Measurements from ENCODE around the gene ABHD2. TPM values are rescaled to one million over a fixed set of nuclear protein-coding genes. Genes with fewer than 3 reads are reported as not detected.

ABHD2 gene
- total RNA-seq, 1 donor from 2014 or later = 48.8 TPM

- TF ChIP-seq CTCF (IDR thresholded peaks at IDR 0.05) = no peak
- Mint-ChIP-seq H3K27me3 (no peaks in the 10 kb centered on the region), H3K4me3 (no peak overlapping the region), H3K4me1 (no peaks in the 10 kb centered on the region), H3K9me3 (no peaks in the 10 kb centered on the region), H3K36me3 (ENCODE audit: low read depth) (peaks cover 21% of the 10 kb centered on the region), H3K27ac (no peak overlapping the region)
- POLR2A ChIA-PET = no interaction called here
- no peak for ATAC-seq (ENCODE audit: low read depth)
- CTCF ChIA-PET = no interaction called here
- DNase-seq = no peak
- intact Hi-C loops (cut with micrococcal nuclease) = no loop called here
Observed at GRCh38 chr15:89108835-89109234, 20.6 kb downstream of the ABHD2 start.

- POLR2A ChIA-PET = no interaction called here
- no peak overlapping the region for H3K27ac Mint-ChIP-seq
Observed at GRCh38 chr15:89109238-89109637, 21.0 kb downstream of the ABHD2 start.

GRCh38 chr15:89110060-89110459 is 21.8 kb downstream of the ABHD2 start:
- Mint-ChIP-seq H3K27ac (no peak overlapping the region), H3K9me3 (no peaks in the 10 kb centered on the region), H3K4me3 (no peak overlapping the region), H3K36me3 (ENCODE audit: low read depth) (peaks cover 18% of the 10 kb centered on the region), H3K4me1 (no peaks in the 10 kb centered on the region), H3K27me3 (no peaks in the 10 kb centered on the region)
- ATAC-seq (ENCODE audit: low read depth) (no peak), DNase-seq (no peak)
- ChIA-PET CTCF (no interaction called here), POLR2A (no interaction called here)
- TF ChIP-seq CTCF (IDR thresholded peaks at IDR 0.05) = no peak
- intact Hi-C loops (cut with micrococcal nuclease) = no loop called here

More at GRCh38 chr15:89109238-89109637, 21.0 kb downstream of the ABHD2 start:
- Mint-ChIP-seq H3K27me3 (no peaks in the 10 kb centered on the region), H3K4me1 (no peaks in the 10 kb centered on the region), H3K4me3 (no peak overlapping the region), H3K36me3 (ENCODE audit: low read depth) (peaks cover 22% of the 10 kb centered on the region), H3K9me3 (no peaks in the 10 kb centered on the region)
- ATAC-seq (ENCODE audit: low read depth) (no peak), DNase-seq (no peak)
- no peak for TF ChIP-seq CTCF (IDR thresholded peaks at IDR 0.05)
- CTCF ChIA-PET = no interaction called here
- intact Hi-C loops (cut with micrococcal nuclease) = no loop called here

- no peaks in the 10 kb centered on the region for H3K9me3 Mint-ChIP-seq
- H3K4me1 Mint-ChIP-seq = no peaks in the 10 kb centered on the region
- H3K36me3 Mint-ChIP-seq (ENCODE audit: low read depth) = peaks cover 26% of the 10 kb centered on the region
- H3K4me3 Mint-ChIP-seq = no peak overlapping the region
- TF ChIP-seq CTCF (IDR thresholded peaks at IDR 0.05) = no peak
- H3K27me3 Mint-ChIP-seq = no peaks in the 10 kb centered on the region
- DNase-seq = no peak
- ChIA-PET POLR2A (no interaction called here), CTCF (interaction anchor here (0.5 kb wide), 1 partner anchor 219 kb away, joined by 3 read pairs; no protein-coding TSS in a partner anchor)
- ATAC-seq (ENCODE audit: low read depth) = no peak
- no peak overlapping the region for H3K27ac Mint-ChIP-seq
- intact Hi-C loops (cut with micrococcal nuclease) = no loop called here
Observed at GRCh38 chr15:89111352-89111751, 23.1 kb downstream of the ABHD2 start.

GRCh38 chr15:89111961-89112340 is 23.7 kb downstream of the ABHD2 start:
- no peak overlapping the region for H3K27ac Mint-ChIP-seq

More at GRCh38 chr15:89111961-89112340, 23.7 kb downstream of the ABHD2 start:
- TF ChIP-seq CTCF (IDR thresholded peaks at IDR 0.05) = no peak
- DNase-seq (no peak), ATAC-seq (ENCODE audit: low read depth) (no peak)
- POLR2A ChIA-PET = no interaction called here
- intact Hi-C loops (cut with micrococcal nuclease) = no loop called here
- no peaks in the 10 kb centered on the region for H3K9me3 Mint-ChIP-seq
- H3K36me3 Mint-ChIP-seq (ENCODE audit: low read depth) = peaks cover 32% of the 10 kb centered on the region
- CTCF ChIA-PET = no interaction called here
- no peaks in the 10 kb centered on the region for H3K4me1 Mint-ChIP-seq
- no peaks in the 10 kb centered on the region for H3K27me3 Mint-ChIP-seq
- H3K4me3 Mint-ChIP-seq = no peak overlapping the region

Data from activated B cell treated with CpG ODN at 0.5 μM for 24 hours (primary cell).